NCI-H146 treated with DMSO at 0.1 percent for 48 hours (cell line): ENCODE measurements around the gene RPL38.
A peak's percentile ranks its signal among the peaks of the same experiment; 100 is the strongest.

ENCODE experiments used
- DNase-seq: peaks from one replicate; lab custom pipeline; 2025; ENCODE audit not compliant: unreplicated experiment; lab: John Stamatoyannopoulos, UW

Gene RPL38

DNA sequence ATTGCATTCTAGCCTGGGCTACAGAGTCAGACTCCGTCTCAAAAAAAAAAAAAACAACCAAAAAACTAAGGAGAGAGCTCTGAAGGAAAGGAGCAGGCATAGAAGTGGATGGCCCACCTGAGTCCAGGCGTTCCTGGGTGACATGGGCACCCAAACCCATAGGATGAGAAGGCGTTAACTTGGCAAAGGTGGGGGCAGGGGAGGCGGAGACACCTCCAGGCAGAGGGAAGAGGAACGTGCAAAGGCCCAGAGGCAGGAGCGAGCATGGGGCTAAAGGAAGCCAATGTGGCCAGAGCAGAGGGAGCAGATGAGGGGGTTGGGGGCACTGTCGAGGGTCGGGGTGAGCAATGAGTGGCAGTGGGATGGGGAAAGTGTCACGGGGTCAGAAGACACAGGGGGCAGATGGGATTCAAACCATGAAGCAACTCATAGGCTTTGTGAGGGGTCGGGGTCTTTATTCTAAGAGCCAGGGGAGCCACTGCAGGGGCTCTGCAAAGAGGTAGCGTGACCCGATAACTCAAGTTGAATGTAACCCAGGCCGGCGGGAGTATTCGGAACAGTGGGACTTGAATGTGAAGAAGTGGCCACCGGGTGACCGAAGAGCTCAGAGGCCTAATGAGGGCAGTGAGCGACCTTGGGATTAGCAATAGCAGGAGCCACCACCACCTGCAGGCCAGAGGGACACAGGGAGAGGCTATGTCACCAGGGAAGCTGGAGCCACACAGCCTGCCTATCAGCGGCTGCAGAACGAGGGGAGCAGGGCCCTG, 21.7 kb downstream of the RPL38 start:
- DNase-seq, result no peak

- no peak for DNase-seq
Measured at GRCh38 chr17:74226252-74226651, 22.8 kb downstream of the RPL38 start.

- no peak for DNase-seq
Measured at GRCh38 chr17:74227271-74228080, 24.0 kb downstream of the RPL38 start.

DNA sequence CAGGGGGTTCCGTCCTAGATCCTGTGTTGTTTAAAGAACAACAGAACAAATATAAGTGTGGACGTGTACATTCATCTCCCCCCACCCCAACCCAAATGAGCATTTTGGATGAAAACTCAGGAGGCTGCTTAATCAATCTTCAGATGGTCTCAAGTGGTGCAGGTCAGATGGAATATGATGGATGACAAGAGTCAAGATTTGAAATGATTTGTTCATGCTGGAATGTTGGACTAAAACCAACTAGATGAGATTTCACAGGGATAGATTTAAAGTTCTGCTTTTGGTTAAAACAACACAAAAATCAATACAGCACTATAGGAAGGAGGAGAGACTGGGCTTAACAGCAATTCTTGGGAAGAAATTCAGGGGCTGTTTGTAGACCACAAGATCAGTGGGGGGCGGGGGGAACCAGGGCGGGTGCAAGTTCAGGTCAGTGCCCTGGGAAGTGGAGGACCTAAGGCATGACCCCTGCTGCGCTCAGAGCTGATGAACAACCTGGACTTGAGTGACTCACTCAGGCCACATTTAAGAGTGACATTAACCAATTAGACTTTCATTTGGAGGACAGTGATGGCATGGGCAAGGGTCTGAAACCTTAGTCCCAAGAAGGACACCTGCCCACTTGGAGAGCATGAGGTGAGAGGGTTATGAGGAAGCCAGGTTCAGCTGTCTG, 25.0 kb downstream of the RPL38 start:
- no peak for DNase-seq

DNA sequence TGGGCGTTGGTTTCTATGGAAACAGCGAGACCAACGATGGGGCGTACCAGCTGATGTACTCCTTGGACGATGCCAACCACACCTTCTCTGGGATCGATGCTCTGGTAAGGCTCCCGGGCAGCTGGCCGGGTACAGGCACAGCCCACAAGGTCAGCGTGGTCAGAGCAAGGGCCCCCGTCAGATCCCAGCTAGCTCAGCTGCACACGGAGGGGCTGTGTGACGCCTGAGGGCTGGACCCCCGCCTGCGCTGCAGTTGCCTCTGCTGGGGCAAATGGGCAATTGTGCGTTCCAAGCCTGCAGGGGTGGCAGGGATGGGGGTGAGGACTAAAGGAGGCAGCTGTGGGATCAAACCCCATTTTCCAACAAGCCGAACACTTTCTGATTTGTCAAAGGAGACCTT, 27.4 kb downstream of the RPL38 start:
- no peak for DNase-seq

GRCh38 chr17:74231928-74232907, 28.7 kb downstream of the RPL38 start:
- DNase-seq, result no peak

GRCh38 chr17:74233937-74234336, 30.5 kb downstream of the RPL38 start:
- DNase-seq, result no peak

DNA sequence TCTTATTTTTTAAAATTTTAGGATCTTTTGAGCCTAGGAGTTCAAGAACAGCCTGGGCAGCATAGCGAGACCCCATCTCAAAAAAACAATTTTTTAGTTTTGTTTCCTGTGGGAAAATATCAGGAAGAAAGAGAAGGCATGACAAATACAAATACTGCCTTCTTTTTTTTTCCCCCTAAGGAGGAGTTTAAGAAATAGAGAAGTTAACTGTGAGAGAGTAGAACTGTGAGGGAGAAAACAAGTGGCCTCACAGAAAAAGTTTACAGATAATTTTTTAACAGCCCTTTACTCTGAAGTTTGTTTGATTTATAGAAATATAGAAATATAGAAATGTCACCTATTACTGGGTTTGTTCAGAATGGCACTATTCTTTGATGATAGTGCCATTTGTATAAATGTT, 31.0 kb downstream of the RPL38 start:
- DNase-seq, result no peak

DNA sequence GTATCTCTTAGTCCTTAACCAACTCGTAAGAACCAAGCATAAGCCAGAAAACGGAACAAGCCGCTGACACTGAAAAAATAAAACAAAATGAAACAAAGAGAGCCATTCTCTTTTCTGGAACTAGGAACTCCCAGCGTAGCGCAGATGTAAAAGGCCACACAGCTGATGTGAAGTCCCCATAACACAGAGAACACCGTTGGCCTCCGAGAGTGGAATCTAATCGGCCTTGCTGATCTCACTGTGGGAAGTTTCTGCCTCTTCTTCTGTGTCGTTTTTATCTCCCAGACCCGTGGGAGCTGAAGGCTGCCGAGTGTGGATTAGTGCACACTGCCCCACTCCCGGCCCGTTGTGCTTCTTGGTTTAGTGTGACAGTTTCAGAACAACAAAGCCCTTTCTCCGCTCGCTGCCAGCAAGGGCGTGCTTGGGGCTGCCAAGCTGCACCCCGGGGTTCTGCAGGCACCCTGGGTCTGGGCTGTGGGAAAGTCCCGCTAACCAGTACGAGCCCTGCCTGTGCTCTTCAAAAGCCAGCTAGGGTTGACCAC, 31.6 kb downstream of the RPL38 start:
- DNase-seq, result no peak

DNA sequence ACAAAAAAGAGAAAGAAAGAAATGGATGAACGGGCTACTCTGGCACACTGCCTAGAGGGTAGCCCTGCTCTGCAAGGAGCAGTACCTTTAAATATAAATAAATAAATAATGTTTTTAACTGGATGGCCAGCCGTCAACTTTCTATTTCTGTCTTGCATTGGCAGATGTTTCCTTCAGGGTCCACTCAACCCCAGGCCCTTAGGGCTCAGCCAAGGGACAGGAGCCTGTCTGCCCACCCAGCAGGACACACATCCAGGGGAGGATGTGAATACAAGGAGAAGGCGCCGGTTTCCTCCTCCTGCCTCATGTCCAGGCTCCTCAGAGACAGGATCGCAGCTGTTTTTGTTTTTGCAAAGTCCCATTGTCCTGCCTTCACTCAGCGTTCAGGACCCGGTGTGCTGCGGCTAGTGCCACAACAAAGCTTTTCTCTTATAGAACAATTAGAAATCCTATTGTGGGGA, 32.5 kb downstream of the RPL38 start:
- DNase-seq, result no peak

- DNase-seq, result peak; percentile 3
Measured at GRCh38 chr17:74237321-74237720, 33.8 kb downstream of the RPL38 start.

GRCh38 chr17:74239172-74239571, 35.7 kb downstream of the RPL38 start:
- DNase-seq, result no peak

DNA sequence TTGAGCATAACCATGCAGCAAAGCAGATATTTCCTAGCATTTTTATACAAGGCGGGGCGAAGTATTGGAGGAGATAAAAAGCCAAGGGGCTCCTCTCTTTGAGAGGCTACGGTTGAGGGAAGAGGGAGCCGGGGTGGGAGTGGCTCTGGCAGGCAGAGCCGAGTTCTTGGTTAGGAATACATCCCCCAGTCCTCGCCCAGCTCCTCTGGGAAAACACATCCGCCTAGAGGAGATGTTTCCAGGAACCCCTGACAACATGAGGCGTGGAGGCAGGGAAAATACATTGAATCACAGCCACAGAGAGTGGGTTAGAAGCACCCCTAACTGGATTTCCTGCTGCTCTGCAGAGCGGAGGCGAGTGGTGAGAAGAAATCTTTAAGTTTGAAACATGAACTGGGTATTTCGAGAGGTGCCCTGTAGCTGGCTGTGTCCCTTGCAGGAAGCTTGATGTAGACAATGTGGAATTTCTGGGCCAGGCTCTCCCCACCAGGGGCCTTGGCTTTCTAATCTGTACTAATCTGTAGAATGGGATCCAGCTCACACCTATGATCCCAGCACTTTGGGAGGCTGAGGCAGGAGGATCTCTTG, 37.2 kb downstream of the RPL38 start:
- no peak for DNase-seq

GRCh38 chr17:74241431-74241830, 38.0 kb downstream of the RPL38 start:
- no peak for DNase-seq

DNA sequence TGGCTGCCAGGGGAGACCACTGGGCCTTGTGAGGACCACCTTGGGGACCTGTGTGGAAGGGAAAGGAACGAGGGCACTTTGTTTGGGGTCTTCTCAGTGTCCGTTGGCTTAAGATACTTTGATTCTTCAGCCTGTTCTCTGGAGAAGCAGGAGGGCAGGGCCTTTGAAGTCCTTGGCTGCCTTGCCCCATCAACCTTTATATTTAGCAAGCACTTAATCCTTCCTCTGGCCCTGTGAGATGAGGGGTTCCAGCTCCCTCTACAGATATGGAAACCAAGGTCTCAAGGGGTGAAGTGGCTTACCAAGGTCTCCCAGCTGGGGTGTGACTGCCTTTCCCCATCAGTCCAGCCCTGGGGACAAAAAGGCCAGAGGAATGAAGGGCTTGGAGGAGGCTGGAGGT, 38.4 kb downstream of the RPL38 start:
- no peak for DNase-seq

GRCh38 chr17:74243013-74243755, 39.7 kb downstream of the RPL38 start:
- no peak for DNase-seq

DNA sequence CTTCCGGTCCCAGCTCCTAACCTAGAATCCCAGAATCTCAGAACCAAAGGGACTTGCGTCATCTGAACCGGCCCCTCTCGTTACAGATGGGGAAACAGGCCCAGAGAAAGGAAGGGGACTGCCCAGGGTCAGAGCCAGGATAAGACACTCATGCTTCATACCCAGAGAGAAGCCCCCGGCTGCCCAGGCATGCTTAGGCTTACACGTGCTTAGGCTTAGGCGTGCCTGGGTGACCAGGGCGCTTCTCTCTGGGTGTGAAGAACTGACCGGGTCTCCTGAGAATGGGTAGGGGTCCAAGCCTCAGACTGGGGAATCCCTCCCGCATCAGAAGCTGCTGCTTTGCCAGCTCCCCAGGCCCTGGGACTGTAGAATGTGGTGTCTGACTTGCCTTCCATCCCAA, 40.6 kb downstream of the RPL38 start:
- DNase-seq, result no peak

GRCh38 chr17:74244548-74244947, 41.1 kb downstream of the RPL38 start:
- no peak for DNase-seq

DNA sequence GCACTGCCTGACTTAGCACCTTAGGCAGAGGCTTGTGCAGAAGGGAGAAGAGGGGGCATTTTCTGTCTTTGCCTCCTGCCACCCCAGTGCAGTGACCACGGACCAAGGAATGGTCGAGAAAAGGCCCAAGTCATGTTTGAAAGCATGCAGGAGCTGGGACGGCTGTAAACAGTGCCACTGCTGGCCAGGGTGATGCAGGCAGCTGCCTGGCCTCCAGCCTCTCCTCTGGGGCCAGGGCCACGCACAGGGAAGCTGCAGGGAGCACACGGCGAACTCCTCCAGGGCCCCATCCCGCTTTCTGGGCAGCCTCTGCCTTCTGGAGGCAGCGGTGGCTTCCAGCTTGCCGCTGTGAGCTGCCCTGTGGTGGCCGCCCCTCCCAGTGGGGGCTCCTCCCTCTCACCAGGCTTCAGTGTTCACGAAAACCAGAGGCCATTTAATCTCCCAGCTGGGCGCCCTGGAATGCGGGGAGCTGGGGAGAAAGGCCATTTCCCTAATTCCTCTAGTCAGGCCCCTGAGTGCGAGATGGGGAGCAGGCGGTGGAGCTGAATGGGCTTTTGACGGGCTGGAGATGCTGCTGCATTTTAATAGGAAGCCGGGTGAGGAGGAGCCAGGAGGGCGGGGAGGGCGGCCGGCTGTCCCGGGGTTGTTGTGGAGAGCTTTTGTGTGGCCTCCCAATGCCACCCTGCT, 41.8 kb downstream of the RPL38 start:
- no peak for DNase-seq
